Ascending aorta (tissue), 2 donors: ENCODE measurements around the gene CNPY2. TPM values are rescaled to one million over a fixed set of nuclear protein-coding genes. Genes with fewer than 3 reads are reported as not detected.

ENCODE experiments used
- DNase-seq, 2 donors: peaks; one replicate each; pipeline ENCODE4 v3.0.0-alpha.2; 2019; ENCODE audit warnings: low spot score in 2 of 2
- H3K27ac ChIP-seq, 2 donors: fragments of 200-600 bp; sonication (generic); one replicate each; pipeline ENCODE4 v1.5.1; 2016 to 2017; ENCODE audit warnings: mild to moderate bottlenecking in 1 of 2
- H3K27me3 ChIP-seq: fragments of 200-600 bp; sonication (generic); one replicate; pipeline ENCODE4 v1.5.1; 2017
- H3K36me3 ChIP-seq, 2 donors: fragments of 200-600 bp; sonication (generic); one replicate each; pipeline ENCODE4 v1.5.1; 2016
- H3K4me1 ChIP-seq, 2 donors: fragments of 200-600 bp; sonication (generic); one replicate each; pipeline ENCODE4 v1.5.1; 2016 to 2017; ENCODE audit warnings: mild to moderate bottlenecking in 1 of 2
- H3K4me3 ChIP-seq, 2 donors: fragments of 200-600 bp; sonication (generic); one replicate each; pipeline ENCODE4 v1.5.1; 2016 to 2017; ENCODE audit warnings: mild to moderate bottlenecking in 1 of 2
- H3K9me3 ChIP-seq, 2 donors: fragments of 200-600 bp; sonication (generic); one replicate each; pipeline ENCODE4 v1.5.1; 2016
- CTCF ChIP-seq, 3 experiments: fragments of 200-600 bp in 2 of 3; fragments of 450-650 bp in 1 of 3; sonication (generic) in 2 of 3; IDR thresholded peaks; one replicate each; pipeline ENCODE4 v1.5.1; 2016 to 2019; ENCODE audit warnings: antibody characterized with exemption in 3 of 3, mild to moderate bottlenecking in 1 of 3, moderate library complexity in 1 of 3
- intact Hi-C: fragments of 100-400 bp; cut with DNase I; formaldehyde crosslinking; loops from one replicate; pipeline ENCODE4 v1.15.1; 2023
- total RNA-seq: library from RNA; depleted of rRNA; stranded (reverse); fragments of >200 nt; gene quantifications from one replicate; pipeline ENCODE4 v1.1.0, GENCODE V29; 2016

The CNPY2 gene
- total RNA-seq, 1 donor from 2014 or later = 34.6 TPM

- no peak for TF ChIP-seq CTCF (IDR thresholded peaks at IDR 0.05)
- intact Hi-C loops = loop anchor here (1.0 kb wide), 1 partner anchor 26 kb away; the partner anchor contains the start of gene STAT2
Measured at GRCh38 chr12:56334490-56334793, 18.7 kb upstream of the CNPY2 start.

GRCh38 chr12:56333679-56334489 is 18.1 kb upstream of the CNPY2 start, which contains the start of gene PAN2:
TSS of gene PAN2 (minus strand) at chr12:56334000. CDS start at chr12:56333094, 906 bp downstream.
- Histone ChIP-seq H3K36me3 (no peaks in the 10 kb centered on the region), H3K4me3 (peak within 1 kb of the TSS; percentile 62 to 67), H3K27me3 (no peaks in the 10 kb centered on the region), H3K9me3 (no peaks in the 10 kb centered on the region), H3K27ac (peak within 1 kb of the TSS; percentile 94 to 99), H3K4me1 (peaks cover 3 to 6% of the 10 kb centered on the region in 2 donors)
- DNase-seq = peak; percentile 91 to 98
- intact Hi-C loops = loop anchor here (1.0 to 2.0 kb wide), 3 partner anchors 18 to 33 kb away; partner anchors contain the start of genes CS and STAT2
- peak; percentile 43 to 63 (median 55) for TF ChIP-seq CTCF (IDR thresholded peaks at IDR 0.05)

More at GRCh38 chr12:56334490-56334793, 18.7 kb upstream of the CNPY2 start:
- Histone ChIP-seq H3K36me3 (no peaks in the 10 kb centered on the region), H3K4me1 (peaks cover 3 to 6% of the 10 kb centered on the region in 2 donors), H3K9me3 (no peaks in the 10 kb centered on the region), H3K27ac (peak overlapping the region; percentile 94 to 99), H3K27me3 (no peaks in the 10 kb centered on the region), H3K4me3 (peak overlapping the region; percentile 62 to 67)
- DNase-seq = no peak

- intact Hi-C loops = loop anchor here (1.0 to 2.0 kb wide), 2 partner anchors 17 to 32 kb away; partner anchors contain the start of gene CS
- H3K4me1 ChIP-seq = peaks cover 3 to 6% of the 10 kb centered on the region in 2 donors
- H3K4me3 ChIP-seq = peak overlapping the region; percentile 62 to 67
Measured at GRCh38 chr12:56333197-56333678, 17.4 kb upstream of the CNPY2 start.

GRCh38 chr12:56332512-56333196 is 16.9 kb upstream of the CNPY2 start:
- Histone ChIP-seq H3K36me3 (peaks cover 6 to 9% of the 10 kb centered on the region in 2 donors), H3K27me3 (no peaks in the 10 kb centered on the region), H3K27ac (peak overlapping the region; percentile 94 to 99), H3K4me3 (peak overlapping the region; percentile 62 to 67), H3K4me1 (peaks cover 3 to 6% of the 10 kb centered on the region in 2 donors), H3K9me3 (no peaks in the 10 kb centered on the region)
- intact Hi-C loops = loop anchor here (1.0 to 2.0 kb wide), 2 partner anchors 16 to 32 kb away; partner anchors contain the start of gene CS
- no peak for DNase-seq
- TF ChIP-seq CTCF (IDR thresholded peaks at IDR 0.05) = no peak

More at GRCh38 chr12:56333197-56333678, 17.4 kb upstream of the CNPY2 start:
- TF ChIP-seq CTCF (IDR thresholded peaks at IDR 0.05) = no peak
- Histone ChIP-seq H3K36me3 (peaks cover under 1 to 3% of the 10 kb centered on the region in 2 donors), H3K27ac (peak overlapping the region; percentile 94 to 99), H3K9me3 (no peaks in the 10 kb centered on the region), H3K27me3 (no peaks in the 10 kb centered on the region)
- DNase-seq = no peak

- H3K4me1 ChIP-seq = peaks cover 3 to 6% of the 10 kb centered on the region in 2 donors
- H3K27me3 ChIP-seq = no peaks in the 10 kb centered on the region
- no peak for DNase-seq
- peaks cover 20 to 26% of the 10 kb centered on the region in 2 donors for H3K36me3 ChIP-seq
- H3K27ac ChIP-seq = no peak overlapping the region
- no peak for TF ChIP-seq CTCF (IDR thresholded peaks at IDR 0.05)
- no peaks in the 10 kb centered on the region for H3K9me3 ChIP-seq
- no peak overlapping the region for H3K4me3 ChIP-seq
- intact Hi-C loops = no loop called here
Measured at GRCh38 chr12:56330936-56331490, 15.2 kb upstream of the CNPY2 start.
